H1 (cell line): ENCODE measurements around the gene ZNF367. TPM values are rescaled to one million over a fixed set of nuclear protein-coding genes. Genes with fewer than 3 reads are reported as not detected.

Experiments
- CTCF ChIA-PET: fragments of 300-600 bp; sonication (Branson Sonifier 250); formaldehyde crosslinking; loops from one replicate; lab custom pipeline; 2021; ENCODE audit not compliant: partially characterized antibody; lab: Charles Lee
- POLR2A ChIA-PET: fragments of 300-600 bp; sonication (Branson Sonifier 250); formaldehyde crosslinking; loops from one replicate; lab custom pipeline; 2021; ENCODE audit warnings: inconsistent platforms; ENCODE audit not compliant: partially characterized antibody; lab: Charles Lee
- DNase-seq, 2 experiments: peaks; one replicate each; pipeline versions ENCODE4 v3.0.0 to v3.0.0-alpha.2; 2010 to 2022; ENCODE audit warnings: low spot score in 2 of 2, low read depth in 1 of 2, mixed read lengths in 1 of 2
- FAIRE-seq: peaks from 2 replicates; lab custom pipeline; 2011; peaks lifted over from hg19 to GRCh38; lab: Jason Lieb, UNC
- H2AFZ ChIP-seq: 2 replicates; pipeline ENCODE4 v1.8.1; 2012; ENCODE audit warnings: low read length, inconsistent platforms
- H2AK5ac ChIP-seq: 2 replicates; pipeline ENCODE4 v1.6.1; 2013; ENCODE audit warnings: low read depth, low read length
- H2BK120ac ChIP-seq: replicated peaks from 2 replicates; pipeline ENCODE3; 2013; ENCODE audit warnings: low read depth, low read length, inconsistent platforms
- H2BK12ac ChIP-seq: 2 replicates; pipeline ENCODE4 v1.6.1; 2013; ENCODE audit warnings: low read depth, low read length
- H2BK15ac ChIP-seq: 2 replicates; pipeline ENCODE4 v1.6.1; 2013; ENCODE audit warnings: low read length
- H2BK20ac ChIP-seq: 2 replicates; pipeline ENCODE4 v1.6.1; 2013; ENCODE audit warnings: low read length
- H2BK5ac ChIP-seq: 2 replicates; pipeline ENCODE4 v1.6.1; 2013; ENCODE audit warnings: low read depth, low read length
- H3K14ac ChIP-seq: 2 replicates; pipeline ENCODE4 v1.6.1; 2013; ENCODE audit warnings: inconsistent platforms; ENCODE audit not compliant: insufficient read length
- H3K18ac ChIP-seq: 2 replicates; pipeline ENCODE4 v1.6.1; 2013; ENCODE audit warnings: low read length; ENCODE audit errors: extremely low read depth
- H3K23ac ChIP-seq: 2 replicates; pipeline ENCODE4 v1.6.1; 2013; ENCODE audit warnings: inconsistent platforms; ENCODE audit not compliant: insufficient read length
- H3K23me2 ChIP-seq: 2 replicates; pipeline ENCODE4 v1.6.1; 2013; ENCODE audit warnings: low read depth, low read length
- H3K27ac ChIP-seq: 2 replicates; pipeline ENCODE4 v1.6.1; 2011; ENCODE audit warnings: low read depth, low read length, inconsistent platforms
- H3K27me3 ChIP-seq, 4 experiments: replicated peaks in 1 of 4; 1 replicate in 1 of 4; 2 replicates in 3 of 4; pipeline versions ENCODE4 v1.6.1 to v1.8.1; 2011 to 2013; ENCODE audit warnings: low read length in 3 of 4, mild to moderate bottlenecking in 3 of 4, inconsistent platforms in 2 of 4, mixed read lengths in 2 of 4, moderate library complexity in 1 of 4; ENCODE audit not compliant: control insufficient read depth in 3 of 4, insufficient read depth in 3 of 4; ENCODE audit errors: extremely low read depth in 1 of 4
- H3K36me3 ChIP-seq, 4 experiments: 2 replicates each; pipeline versions ENCODE4 v1.6.1 to v1.8.1; 2011 to 2013; ENCODE audit warnings: mild to moderate bottlenecking in 4 of 4, low read length in 3 of 4, moderate library complexity in 2 of 4, control low read depth in 1 of 4, inconsistent platforms in 1 of 4; ENCODE audit not compliant: insufficient read depth in 4 of 4, control insufficient read depth in 2 of 4
- H3K4ac ChIP-seq: replicated peaks from 2 replicates; pipeline ENCODE3; 2013; ENCODE audit warnings: low read length, low read depth, mixed read lengths, inconsistent platforms; ENCODE audit not compliant: insufficient read length
- H3K4me1 ChIP-seq, 4 experiments: replicated peaks in 1 of 4; 1 replicate in 1 of 4; 2 replicates in 3 of 4; pipeline versions ENCODE4 v1.6.1 to v1.8.1; 2011 to 2013; ENCODE audit warnings: low read length in 3 of 4, inconsistent platforms in 2 of 4, mixed read lengths in 1 of 4; ENCODE audit not compliant: insufficient read depth in 4 of 4, control insufficient read depth in 3 of 4
- H3K4me2 ChIP-seq, 2 experiments: 2 replicates each; pipeline versions ENCODE4 v1.6.1 to v1.8.1; 2011 to 2013; ENCODE audit warnings: low read depth in 2 of 2, low read length in 2 of 2, control low read depth in 1 of 2, inconsistent platforms in 1 of 2, mild to moderate bottlenecking in 1 of 2; ENCODE audit not compliant: insufficient read depth in 1 of 2
- H3K4me3 ChIP-seq, 4 experiments: fragments of 200-600, 300-600 bp in 1 of 4; sonication (generic), shearing (Covaris generic), sonication (Bioruptor Twin) in 1 of 4; 2 replicates each; pipeline versions ENCODE4 v1.5.1 to v1.8.1; 2011 to 2016; ENCODE audit warnings: low read length in 4 of 4, low read depth in 3 of 4, control low read depth in 2 of 4, inconsistent platforms in 2 of 4, mild to moderate bottlenecking in 2 of 4, mixed read lengths in 1 of 4, moderate library complexity in 1 of 4; ENCODE audit not compliant: insufficient read depth in 2 of 4; ENCODE audit errors: extremely low read depth in 1 of 4
- H3K56ac ChIP-seq: replicated peaks from 2 replicates; pipeline ENCODE3; 2013; ENCODE audit warnings: low read depth, mild to moderate bottlenecking, mixed read lengths, low read length, inconsistent platforms; ENCODE audit not compliant: insufficient read length
- H3K79me1 ChIP-seq: 2 replicates; pipeline ENCODE4 v1.6.1; 2013; ENCODE audit warnings: low read depth, low read length, control low read depth
- H3K79me2 ChIP-seq, 2 experiments: 2 replicates each; pipeline versions ENCODE4 v1.6.1 to v1.8.1; 2012 to 2013; ENCODE audit warnings: low read length in 2 of 2, mild to moderate bottlenecking in 2 of 2, inconsistent platforms in 1 of 2; ENCODE audit not compliant: insufficient read depth in 2 of 2, control insufficient read depth in 1 of 2
- H3K9ac ChIP-seq, 4 experiments: replicated peaks in 1 of 4; 1 replicate in 1 of 4; 2 replicates in 3 of 4; pipeline versions ENCODE4 v1.6.1 to v1.8.1; 2011 to 2013; ENCODE audit warnings: low read depth in 3 of 4, low read length in 3 of 4, control low read depth in 2 of 4, mild to moderate bottlenecking in 2 of 4, moderate library complexity in 2 of 4, inconsistent platforms in 1 of 4; ENCODE audit errors: extremely low read depth in 1 of 4
- H3K9me3 ChIP-seq, 2 experiments: 2 replicates each; pipeline versions ENCODE4 v1.6.1 to v1.8.1; 2012 to 2013; ENCODE audit warnings: mild to moderate bottlenecking in 2 of 2, moderate library complexity in 2 of 2, control low read depth in 1 of 2, inconsistent platforms in 1 of 2, low read depth in 1 of 2, low read length in 1 of 2, mixed read lengths in 1 of 2; ENCODE audit not compliant: insufficient read depth in 2 of 2
- H4K20me1 ChIP-seq, 2 experiments: replicated peaks in 1 of 2; 2 replicates each; pipeline versions ENCODE3 to v1.8.1; 2011 to 2013; ENCODE audit warnings: inconsistent platforms in 2 of 2, low read length in 2 of 2, mild to moderate bottlenecking in 1 of 2; ENCODE audit not compliant: insufficient read depth in 2 of 2, control insufficient read depth in 1 of 2
- H4K5ac ChIP-seq: 2 replicates; pipeline ENCODE4 v1.6.1; 2013; ENCODE audit warnings: low read length, low read depth, mixed read lengths, inconsistent platforms; ENCODE audit not compliant: insufficient read length
- H4K8ac ChIP-seq: 2 replicates; pipeline ENCODE4 v1.8.0; 2013; ENCODE audit warnings: mild to moderate bottlenecking, moderate library complexity, low read length, inconsistent platforms; ENCODE audit not compliant: insufficient read depth; ENCODE audit errors: extremely low read depth
- H4K91ac ChIP-seq: replicated peaks from 2 replicates; pipeline ENCODE3; 2013; ENCODE audit warnings: low read length, mixed read lengths, inconsistent platforms; ENCODE audit not compliant: insufficient read length
- BACH1 ChIP-seq: IDR thresholded peaks from 2 replicates; pipeline ENCODE4 v1.6.1; 2012; ENCODE audit warnings: low read length, improper control_type of control experiment
- CBX5 ChIP-seq: fragments of 300-800, 300-1000 bp; sonication (generic); IDR thresholded peaks from 2 replicates; pipeline ENCODE4 v1.7.1; 2016; ENCODE audit warnings: antibody characterized with exemption, low read length, low read depth
- CHD2 ChIP-seq: IDR thresholded peaks from 2 replicates; pipeline ENCODE4 v1.6.1; 2012; ENCODE audit warnings: low read length, improper control_type of control experiment
- EZH2 ChIP-seq: fragments of 200-600 bp; sonication (generic); IDR thresholded peaks from 2 replicates; pipeline ENCODE4 v1.7.1; 2012; ENCODE audit warnings: low read depth, mild to moderate bottlenecking, moderate library complexity, low read length, inconsistent platforms; ENCODE audit not compliant: severe bottlenecking
- POLR2A ChIP-seq, 2 experiments: IDR thresholded peaks; 1 replicate in 1 of 2; 2 replicates in 1 of 2; pipeline ENCODE4 v1.6.1; 2011; ENCODE audit warnings: low read depth in 2 of 2, low read length in 2 of 2, mild to moderate bottlenecking in 2 of 2; ENCODE audit errors: control extremely low read depth in 1 of 2
- RAD21 ChIP-seq, 2 experiments: IDR thresholded peaks in 1 of 2; conservative IDR thresholded peaks in 1 of 2; 2 replicates each; pipeline ENCODE4 v1.6.1; 2011; ENCODE audit warnings: low read depth in 2 of 2, low read length in 2 of 2, improper control_type of control experiment in 1 of 2, inconsistent platforms in 1 of 2, mild to moderate bottlenecking in 1 of 2, moderate library complexity in 1 of 2
- RFX5 ChIP-seq: IDR thresholded peaks from 2 replicates; pipeline ENCODE4 v1.6.1; 2011; ENCODE audit warnings: low read depth, low read length, improper control_type of control experiment, borderline replicate concordance
- SP1 ChIP-seq: IDR thresholded peaks from 2 replicates; pipeline ENCODE4 v1.6.1; 2011; ENCODE audit warnings: low read depth, low read length
- SP4 ChIP-seq: IDR thresholded peaks from 2 replicates; pipeline ENCODE4 v1.6.1; 2012; ENCODE audit warnings: low read length, inconsistent platforms
- SUZ12 ChIP-seq: fragments of 200-600 bp; sonication (generic); IDR thresholded peaks from 2 replicates; pipeline ENCODE4 v1.6.1; 2012; ENCODE audit warnings: mild to moderate bottlenecking, inconsistent platforms, low read length, moderate library complexity, mixed read lengths
- TAF1 ChIP-seq: IDR thresholded peaks from 2 replicates; pipeline ENCODE4 v1.6.1; 2011; ENCODE audit warnings: mild to moderate bottlenecking, low read depth, low read length
- ZNF274 ChIP-seq: IDR thresholded peaks from 2 replicates; pipeline ENCODE4 v1.7.0; 2012; ENCODE audit warnings: low read length, borderline replicate concordance; ENCODE audit errors: extremely low read depth
- WGBS, 2 experiments: shearing (Covaris generic) in 1 of 2; methylation state at CpG; one replicate each; pipeline versions ENCODE4 v1.1.6 to v1.1.7; 2013 to 2015; ENCODE audit warnings: low lambda C conversion rate in 2 of 2, mixed read lengths in 2 of 2, inconsistent platforms in 1 of 2, low coverage in 1 of 2, missing lambda C conversion rate in 1 of 2; ENCODE audit not compliant: insufficient replicate concordance in 2 of 2, insufficient coverage in 1 of 2, insufficient read length in 1 of 2; ENCODE audit errors: extremely low coverage in 1 of 2, missing lambda C conversion rate in 1 of 2; 5-methylcytosine and 5-hydroxymethylcytosine counted together
- polyA plus RNA-seq, 7 experiments: library from polyadenylated mRNA; depleted of rRNA in 3 of 7; stranded (reverse) in 5 of 7; unstranded in 2 of 7; fragments of >200 nt in 5 of 7; fragments of 200-250 nt in 2 of 7; gene quantifications; 1 replicate in 5 of 7; 2 replicates in 1 of 7; 4 replicates in 1 of 7; pipeline versions ENCODE4 v1.2.1 to v1.2.3, GENCODE V29; 2011 to 2013; ENCODE audit warnings: missing spikeins in 2 of 7, mixed read lengths in 2 of 7
- total RNA-seq: library from RNA; stranded (reverse); fragmentation: NEBNext Ultra II Directional; extraction: Animal tissue kit (Norgen Biotek cat#: 25700); gene quantifications from 2 replicates; pipeline ENCODE4 v1.2.1, GENCODE V29; 2021

ZNF367 gene
- total and polyA plus RNA-seq, 2 of the 8 experiments (the other 6 are each of a cell fraction or from before 2014, with no cell fraction given) = 2.2 to 8.2 TPM

DNA sequence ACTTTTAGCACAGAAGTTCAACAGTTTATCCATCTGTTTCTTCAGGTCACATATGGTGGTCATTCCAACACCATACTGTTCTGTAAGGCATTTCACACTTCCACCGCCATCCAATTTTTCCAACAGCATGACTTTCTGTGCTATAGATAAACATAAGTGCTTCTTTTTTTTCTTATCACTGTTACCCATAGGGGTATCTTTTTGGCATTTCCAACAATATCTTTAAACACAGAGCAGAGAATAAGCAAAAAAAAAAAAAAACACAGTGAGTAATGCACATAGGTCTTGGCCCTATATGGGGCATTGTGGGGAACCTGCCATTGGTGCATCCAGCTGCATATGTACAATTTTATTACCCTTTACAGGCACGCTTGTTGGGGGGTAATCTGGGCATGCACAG lies 12.2 kb upstream of the ZNF367 start:
- POLR2A ChIA-PET = interaction anchor here (1.1 kb wide), 1 partner anchor 11 kb away, joined by 3 read pairs; no protein-coding TSS in a partner anchor
- WGBS, 2 experiments = 100% methylated on average over 2 of the region's 2 CpGs; no CpG with 5 or more reads in 1 of the 2 experiments
- no peak for TF ChIP-seq CHD2
- no peak for TF ChIP-seq RAD21 (IDR thresholded peaks at IDR 0.05 in 1 of 2, conservative IDR thresholded peaks at IDR 0.05 in 1 of 2; ENCODE audit: low read depth in 2 of 2, low read length in 2 of 2)
- TF ChIP-seq EZH2 = no peak
- TF ChIP-seq CBX5 = no peak
- no peak for TF ChIP-seq RFX5
- TF ChIP-seq ZNF274 = no peak
- TF ChIP-seq TAF1 = no peak
- no peak for TF ChIP-seq SP1
- no peak for TF ChIP-seq SP4
- TF ChIP-seq SUZ12 = no peak
- no peak for TF ChIP-seq BACH1
- TF ChIP-seq POLR2A (IDR thresholded peaks at IDR 0.05; ENCODE audit: control extremely low read depth in 1 of 2, low read depth in 2 of 2, low read length in 2 of 2) = no peak

More for the DNA sequence above, 12.2 kb upstream of the ZNF367 start:
- Histone ChIP-seq H2BK120ac (no peak overlapping the region), H3K14ac (no peak overlapping the region), H3K23me2 (no peaks in the 10 kb centered on the region), H3K79me1 (no peaks in the 10 kb centered on the region), H3K27me3 (no peaks in the 10 kb centered on the region), H3K4ac (no peak overlapping the region), H3K4me2 (no peak overlapping the region), H4K8ac (no peak overlapping the region), H2BK12ac (no peak overlapping the region), H4K5ac (no peak overlapping the region), H3K9me3 (no peaks in the 10 kb centered on the region), H3K27ac (no peak overlapping the region), H4K20me1 (no peaks in the 10 kb centered on the region), H3K56ac (no peak overlapping the region), H3K9ac (no peak overlapping the region), H3K18ac (no peak overlapping the region), H3K4me3 (no peak overlapping the region), H2BK20ac (no peak overlapping the region), H3K36me3 (no peaks in the 10 kb centered on the region), H4K91ac (no peak overlapping the region), H2AFZ (no peak overlapping the region), H3K79me2 (no peaks in the 10 kb centered on the region), H2BK15ac (no peak overlapping the region), H3K4me1 (no peaks in the 10 kb centered on the region), H2AK5ac (no peak overlapping the region), H3K23ac (no peak overlapping the region), H2BK5ac (no peak overlapping the region)
- CTCF ChIA-PET = interaction anchor here (1.4 kb wide), 1 partner anchor 11 kb away, joined by 4 read pairs; no protein-coding TSS in a partner anchor
- no peak for DNase-seq
- FAIRE-seq = no peak
